ENCODE measurements around the gene PIP5KL1.

DNA sequence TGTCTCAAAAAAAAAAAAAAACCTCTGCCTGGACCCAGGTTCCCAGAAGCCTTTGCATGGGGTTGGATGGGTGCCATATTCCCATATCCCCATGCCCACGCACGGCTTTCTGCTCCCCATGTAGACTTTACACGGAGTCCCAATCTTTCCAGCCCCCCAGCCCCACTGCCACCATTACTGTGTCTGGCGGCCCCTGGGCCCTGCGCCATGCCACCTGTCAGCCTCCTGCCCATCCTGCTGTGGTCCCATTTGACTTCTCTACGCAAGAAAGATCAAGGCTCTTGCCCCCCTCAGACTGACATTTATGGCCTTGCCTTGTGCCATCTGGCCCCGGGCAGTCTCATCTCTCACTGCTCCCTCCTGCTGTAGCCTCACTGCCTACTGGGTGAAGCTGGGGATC lies 46.6 kb downstream of the PIP5KL1 start:
- TF ChIP-seq, protein P1, sequence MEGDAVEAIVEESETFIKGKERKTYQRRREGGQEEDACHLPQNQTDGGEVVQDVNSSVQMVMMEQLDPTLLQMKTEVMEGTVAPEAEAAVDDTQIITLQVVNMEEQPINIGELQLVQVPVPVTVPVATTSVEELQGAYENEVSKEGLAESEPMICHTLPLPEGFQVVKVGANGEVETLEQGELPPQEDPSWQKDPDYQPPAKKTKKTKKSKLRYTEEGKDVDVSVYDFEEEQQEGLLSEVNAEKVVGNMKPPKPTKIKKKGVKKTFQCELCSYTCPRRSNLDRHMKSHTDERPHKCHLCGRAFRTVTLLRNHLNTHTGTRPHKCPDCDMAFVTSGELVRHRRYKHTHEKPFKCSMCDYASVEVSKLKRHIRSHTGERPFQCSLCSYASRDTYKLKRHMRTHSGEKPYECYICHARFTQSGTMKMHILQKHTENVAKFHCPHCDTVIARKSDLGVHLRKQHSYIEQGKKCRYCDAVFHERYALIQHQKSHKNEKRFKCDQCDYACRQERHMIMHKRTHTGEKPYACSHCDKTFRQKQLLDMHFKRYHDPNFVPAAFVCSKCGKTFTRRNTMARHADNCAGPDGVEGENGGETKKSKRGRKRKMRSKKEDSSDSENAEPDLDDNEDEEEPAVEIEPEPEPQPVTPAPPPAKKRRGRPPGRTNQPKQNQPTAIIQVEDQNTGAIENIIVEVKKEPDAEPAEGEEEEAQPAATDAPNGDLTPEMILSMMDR (IDR thresholded peaks at IDR 0.05; ENCODE audit: low read length): no peak
- TF ChIP-seq EZH2 (optimal IDR thresholded peaks at IDR 0.05; ENCODE audit: low read depth, low read length): no peak

Measured in MM.1S (cell line).